GM19455 (cell line): ENCODE measurements around the gene GRIK4.
"Not testable (repeated sequence)": the region's sequence is repeated elsewhere in the genome, so short reads cannot be mapped to it uniquely, and the experiment has no call there.

Source experiments
- ATAC-seq: cut with Tn5 transposase; IDR thresholded peaks from one replicate; pipeline ENCODE4 v1.9.1; 2021; ENCODE audit not compliant: unreplicated experiment

Gene GRIK4

GRCh38 chr11:120759046-120759445, 247.5 kb downstream of the GRIK4 start:
- ATAC-seq = no peak

- ATAC-seq = not testable (repeated sequence)
These were observed 254.2 kb downstream of the GRIK4 start for GRCh38 chr11:120765710-120766109.

- ATAC-seq = no peak
These were observed 254.8 kb downstream of the GRIK4 start for GRCh38 chr11:120766318-120766717.

GRCh38 chr11:120768949-120769348, 257.4 kb downstream of the GRIK4 start:
- no peak for ATAC-seq

GRCh38 chr11:120769906-120770305, 258.4 kb downstream of the GRIK4 start:
- ATAC-seq = no peak

- no peak for ATAC-seq
These were observed 260.1 kb downstream of the GRIK4 start for GRCh38 chr11:120771551-120772060.

GRCh38 chr11:120773501-120774031, 262.0 kb downstream of the GRIK4 start:
- peak; percentile 80 for ATAC-seq

- no peak for ATAC-seq
These were observed 263.2 kb downstream of the GRIK4 start for GRCh38 chr11:120774591-120775386.

GRCh38 chr11:120775986-120776951, 264.7 kb downstream of the GRIK4 start:
- ATAC-seq = no peak

- ATAC-seq = no peak
These were observed 267.3 kb downstream of the GRIK4 start for GRCh38 chr11:120778685-120779490.

- no peak for ATAC-seq
These were observed 268.7 kb downstream of the GRIK4 start for GRCh38 chr11:120780239-120780638.

- no peak for ATAC-seq
These were observed 270.1 kb downstream of the GRIK4 start for GRCh38 chr11:120781486-120782120.

GRCh38 chr11:120784566-120785251, 273.2 kb downstream of the GRIK4 start:
- ATAC-seq = no peak

GRCh38 chr11:120785576-120785975, 274.0 kb downstream of the GRIK4 start:
- ATAC-seq = no peak

- ATAC-seq = no peak
These were observed 274.7 kb downstream of the GRIK4 start for GRCh38 chr11:120786206-120786735.

GRCh38 chr11:120787224-120787623, 275.7 kb downstream of the GRIK4 start:
- ATAC-seq = not testable (repeated sequence)

- no peak for ATAC-seq
These were observed 277.8 kb downstream of the GRIK4 start for GRCh38 chr11:120789391-120789790.

GRCh38 chr11:120792306-120792705, 280.8 kb downstream of the GRIK4 start:
- ATAC-seq = no peak

GRCh38 chr11:120793150-120793549, 281.6 kb downstream of the GRIK4 start:
- no peak for ATAC-seq
